SK-N-SH (cell line): Measurements from ENCODE around the gene ZNF407. TPM values are rescaled to one million over a fixed set of nuclear protein-coding genes. Genes with fewer than 3 reads are reported as not detected.

Experiments
- CTCF ChIA-PET: fragments of 300-600, 350-600 bp; formaldehyde crosslinking; extraction: SDS; loops from one replicate; lab custom pipeline; 2021; lab: Yijun Ruan, JAX
- POLR2A ChIA-PET: fragments of 350-600 bp; sonication (Branson Sonifier 250); formaldehyde crosslinking; extraction: SDS; loops from one replicate; lab custom pipeline; 2020; ENCODE audit warnings: antibody characterized with exemption, inconsistent platforms; lab: Yijun Ruan, JAX
- DNase-seq: peaks from one replicate; pipeline ENCODE4 v3.0.0; 2012
- H2AFZ ChIP-seq: fragments of 200-600 bp; sonication (generic); 2 replicates; pipeline ENCODE4 v1.8.1; 2016; ENCODE audit warnings: antibody characterized with exemption, mild to moderate bottlenecking, low read depth
- H3F3A ChIP-seq: fragments of 200-600 bp; sonication (generic); replicated peaks from 2 replicates; pipeline ENCODE3; 2016; ENCODE audit warnings: antibody characterized with exemption, mild to moderate bottlenecking; ENCODE audit not compliant: insufficient read depth
- H3K27ac ChIP-seq, 2 experiments: fragments of 200-500 bp in 1 of 2; fragments of 200-600 bp in 1 of 2; sonication (Bioruptor generic) in 1 of 2; sonication (generic), shearing (Covaris generic) in 1 of 2; 2 replicates each; pipeline versions ENCODE4 v1.5.1 to v1.6.1; 2014 to 2016; ENCODE audit warnings: low read depth in 2 of 2, inconsistent platforms in 1 of 2, low read length in 1 of 2, mild to moderate bottlenecking in 1 of 2, mixed read lengths in 1 of 2
- H3K27me3 ChIP-seq: fragments of 200-600 bp; sonication (generic), shearing (Covaris generic); 2 replicates; pipeline ENCODE4 v1.6.1; 2016; ENCODE audit warnings: mixed run types; ENCODE audit not compliant: insufficient read depth
- H3K36me3 ChIP-seq, 2 experiments: fragments of 200-500 bp in 1 of 2; fragments of 200-600 bp in 1 of 2; sonication (Bioruptor generic) in 1 of 2; sonication (generic) in 1 of 2; replicated peaks in 1 of 2; 2 replicates each; pipeline versions ENCODE3 to v1.5.1; 2014 to 2016; ENCODE audit warnings: low read length in 1 of 2, mild to moderate bottlenecking in 1 of 2; ENCODE audit not compliant: insufficient read depth in 2 of 2, control insufficient read depth in 1 of 2
- H3K4me1 ChIP-seq, 2 experiments: fragments of 200-500 bp in 1 of 2; fragments of 200-600 bp in 1 of 2; sonication (Bioruptor generic) in 1 of 2; sonication (generic), shearing (Covaris generic) in 1 of 2; 2 replicates each; pipeline versions ENCODE4 v1.5.1 to v1.6.1; 2014 to 2016; ENCODE audit warnings: low read depth in 1 of 2, low read length in 1 of 2, mixed run types in 1 of 2; ENCODE audit not compliant: insufficient read depth in 2 of 2, control insufficient read depth in 1 of 2
- H3K4me2 ChIP-seq: fragments of 200-600 bp; sonication (generic), shearing (Covaris generic); 2 replicates; pipeline ENCODE4 v1.6.1; 2017; ENCODE audit warnings: mixed run types
- H3K4me3 ChIP-seq, 2 experiments: fragments of 200-500 bp in 1 of 2; fragments of 200-600 bp in 1 of 2; sonication (Bioruptor generic) in 1 of 2; sonication (generic), shearing (Covaris generic) in 1 of 2; 2 replicates each; pipeline versions ENCODE4 v1.5.1 to v1.8.1; 2014 to 2016; ENCODE audit warnings: low read depth in 2 of 2, inconsistent platforms in 1 of 2, low read length in 1 of 2, mild to moderate bottlenecking in 1 of 2, mixed read lengths in 1 of 2, moderate library complexity in 1 of 2
- H3K79me2 ChIP-seq: fragments of 200-600 bp; sonication (generic); 2 replicates; pipeline ENCODE4 v1.8.1; 2017; ENCODE audit warnings: mild to moderate bottlenecking; ENCODE audit not compliant: insufficient read depth
- H3K9ac ChIP-seq: fragments of 200-600 bp; sonication (generic); 2 replicates; pipeline ENCODE4 v1.6.1; 2017; ENCODE audit warnings: mixed run types
- H3K9me2 ChIP-seq: fragments of 200-600 bp; sonication (generic); 2 replicates; pipeline ENCODE4 v1.6.1; 2017; ENCODE audit warnings: mixed run types
- H3K9me3 ChIP-seq: fragments of 200-600 bp; sonication (generic); 2 replicates; pipeline ENCODE4 v1.6.1; 2017; ENCODE audit warnings: mixed run types, mild to moderate bottlenecking, moderate library complexity
- H4K20me1 ChIP-seq: fragments of 200-600 bp; sonication (generic); 2 replicates; pipeline ENCODE4 v1.6.1; 2017; ENCODE audit warnings: mild to moderate bottlenecking, mixed run types; ENCODE audit not compliant: insufficient read depth
- JUND ChIP-seq: IDR thresholded peaks from 2 replicates; pipeline ENCODE4 v1.4.0; 2012
- NRF1 ChIP-seq: IDR thresholded peaks from 2 replicates; pipeline ENCODE4 v1.6.1; 2012; ENCODE audit warnings: low read depth, mild to moderate bottlenecking, low read length
- SIN3A ChIP-seq: IDR thresholded peaks from 2 replicates; pipeline ENCODE4 v1.6.1; 2012; ENCODE audit warnings: low read depth, mild to moderate bottlenecking, low read length, moderate library complexity, borderline replicate concordance
- YY1 ChIP-seq: IDR thresholded peaks from 2 replicates; pipeline ENCODE4 v1.4.0; 2012; ENCODE audit warnings: low read depth, mild to moderate bottlenecking
- WGBS: methylation state at CpG from one replicate; pipeline ENCODE4 v1.1.6; 2017; ENCODE audit warnings: low lambda C conversion rate; 5-methylcytosine and 5-hydroxymethylcytosine counted together
- polyA plus RNA-seq, 3 experiments: library from polyadenylated mRNA; depleted of rRNA; stranded (reverse); fragments of >200 nt; gene quantifications; 2 replicates each; pipeline ENCODE4 v1.2.3, GENCODE V29; 2012
- TF ChIP-seq, protein P1 (sequence below): IDR thresholded peaks from 2 replicates; pipeline ENCODE4 v1.6.1; 2012; ENCODE audit warnings: mild to moderate bottlenecking, low read depth, low read length, moderate library complexity
- TF ChIP-seq, protein P2 (sequence below): fragments of 150-350 bp; IDR thresholded peaks from 2 replicates; pipeline ENCODE4 v1.6.1; 2017; ENCODE audit warnings: antibody characterized with exemption, low read length, low read depth, borderline replicate concordance

The ZNF407 gene
- polyA plus RNA-seq, 1 of the 3 experiments (the other 2 are of a cell fraction): 2.6 TPM

DNA sequence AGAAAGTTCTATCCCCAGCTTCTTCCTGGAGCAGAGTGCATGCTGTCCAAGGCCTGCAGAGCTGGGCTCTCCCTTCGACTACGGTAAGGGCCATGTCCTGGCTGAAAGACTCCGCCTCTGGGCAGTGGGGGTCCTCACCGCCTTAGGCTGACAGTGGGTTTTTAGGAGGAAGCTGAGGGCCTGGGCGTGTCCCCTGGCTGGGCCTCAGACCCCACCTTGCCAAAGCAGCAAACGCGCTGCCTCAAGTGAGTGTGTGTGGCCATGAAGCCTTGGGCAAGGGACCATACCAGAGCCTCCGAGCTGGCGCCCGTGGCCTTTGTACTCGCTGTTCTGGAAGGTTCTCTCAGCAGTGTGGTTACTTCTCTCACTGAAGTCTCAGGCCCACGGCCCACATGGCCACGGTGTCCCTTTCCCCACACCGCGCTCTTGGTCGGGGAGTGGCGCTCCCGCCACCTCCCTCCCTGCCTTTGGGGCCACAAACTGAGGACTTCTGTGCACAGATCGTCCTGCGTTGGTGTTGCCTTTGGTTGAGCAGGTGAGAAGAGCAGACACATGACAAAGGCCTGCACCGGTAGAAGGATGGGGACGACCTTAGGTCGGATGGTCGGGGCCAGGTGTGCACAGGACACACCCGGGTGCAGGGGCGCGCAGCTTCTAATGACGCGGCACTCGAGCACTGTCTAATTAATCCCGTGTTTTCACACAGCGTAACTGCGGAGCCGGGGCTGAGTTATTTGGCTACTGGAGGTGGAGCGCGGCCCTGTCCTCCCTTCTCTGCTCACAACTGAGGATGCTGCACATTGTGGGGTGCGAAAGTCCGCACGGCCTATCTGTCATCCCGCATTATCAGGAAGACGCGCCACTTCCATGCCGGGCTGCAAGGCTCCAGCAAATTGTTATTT lies 489.7 kb downstream of the ZNF407 start:
- no peaks in the 10 kb centered on the region for H4K20me1 ChIP-seq
- peaks cover 5% of the 10 kb centered on the region for H3F3A ChIP-seq
- no peaks in the 10 kb centered on the region for H3K9me2 ChIP-seq
- no peak for TF ChIP-seq NRF1
- TF ChIP-seq, protein P1, sequence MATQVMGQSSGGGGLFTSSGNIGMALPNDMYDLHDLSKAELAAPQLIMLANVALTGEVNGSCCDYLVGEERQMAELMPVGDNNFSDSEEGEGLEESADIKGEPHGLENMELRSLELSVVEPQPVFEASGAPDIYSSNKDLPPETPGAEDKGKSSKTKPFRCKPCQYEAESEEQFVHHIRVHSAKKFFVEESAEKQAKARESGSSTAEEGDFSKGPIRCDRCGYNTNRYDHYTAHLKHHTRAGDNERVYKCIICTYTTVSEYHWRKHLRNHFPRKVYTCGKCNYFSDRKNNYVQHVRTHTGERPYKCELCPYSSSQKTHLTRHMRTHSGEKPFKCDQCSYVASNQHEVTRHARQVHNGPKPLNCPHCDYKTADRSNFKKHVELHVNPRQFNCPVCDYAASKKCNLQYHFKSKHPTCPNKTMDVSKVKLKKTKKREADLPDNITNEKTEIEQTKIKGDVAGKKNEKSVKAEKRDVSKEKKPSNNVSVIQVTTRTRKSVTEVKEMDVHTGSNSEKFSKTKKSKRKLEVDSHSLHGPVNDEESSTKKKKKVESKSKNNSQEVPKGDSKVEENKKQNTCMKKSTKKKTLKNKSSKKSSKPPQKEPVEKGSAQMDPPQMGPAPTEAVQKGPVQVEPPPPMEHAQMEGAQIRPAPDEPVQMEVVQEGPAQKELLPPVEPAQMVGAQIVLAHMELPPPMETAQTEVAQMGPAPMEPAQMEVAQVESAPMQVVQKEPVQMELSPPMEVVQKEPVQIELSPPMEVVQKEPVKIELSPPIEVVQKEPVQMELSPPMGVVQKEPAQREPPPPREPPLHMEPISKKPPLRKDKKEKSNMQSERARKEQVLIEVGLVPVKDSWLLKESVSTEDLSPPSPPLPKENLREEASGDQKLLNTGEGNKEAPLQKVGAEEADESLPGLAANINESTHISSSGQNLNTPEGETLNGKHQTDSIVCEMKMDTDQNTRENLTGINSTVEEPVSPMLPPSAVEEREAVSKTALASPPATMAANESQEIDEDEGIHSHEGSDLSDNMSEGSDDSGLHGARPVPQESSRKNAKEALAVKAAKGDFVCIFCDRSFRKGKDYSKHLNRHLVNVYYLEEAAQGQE: no peak
- ChIA-PET POLR2A (interaction anchor here (0.5 kb wide), 1 partner anchor 51 kb away, joined by 3 read pairs; no protein-coding TSS in a partner anchor), CTCF (no interaction called here)
- H3K27me3 ChIP-seq: no peaks in the 10 kb centered on the region
- H3K9ac ChIP-seq: no peak overlapping the region
- no peaks in the 10 kb centered on the region for H3K36me3 ChIP-seq
- H3K79me2 ChIP-seq: no peaks in the 10 kb centered on the region
- no peak for DNase-seq
- H3K4me2 ChIP-seq: no peak overlapping the region
- H3K4me1 ChIP-seq: no peaks in the 10 kb centered on the region
- no peak overlapping the region for H2AFZ ChIP-seq
- no peak overlapping the region for H3K4me3 ChIP-seq
- no peaks in the 10 kb centered on the region for H3K9me3 ChIP-seq
- 90% methylated on average over 26 of the region's 43 CpGs for WGBS
- no peak overlapping the region for H3K27ac ChIP-seq

DNA sequence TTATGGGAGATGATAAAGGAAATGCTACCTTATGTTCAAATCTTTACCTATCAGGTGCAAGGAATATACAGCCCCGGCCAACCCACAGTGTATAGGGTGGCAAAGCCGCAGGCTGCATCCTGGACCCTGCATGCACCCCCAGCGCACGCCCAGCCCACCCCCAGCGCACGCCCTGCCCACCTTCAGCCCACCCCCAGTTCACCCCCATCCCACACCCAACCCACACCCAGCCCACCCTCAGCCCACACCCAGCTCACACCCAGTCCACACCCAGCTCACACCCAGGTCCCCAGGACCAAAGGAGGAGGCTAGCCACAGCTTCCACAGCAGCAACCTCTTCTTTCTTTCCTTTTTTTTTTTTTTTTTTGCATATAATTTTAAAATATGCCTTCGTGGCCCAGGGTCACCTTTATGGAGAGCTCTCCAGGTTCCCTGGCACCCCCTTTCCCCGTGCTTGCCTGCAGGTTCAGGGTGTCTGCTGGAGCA lies 490.4 kb downstream of the ZNF407 start:
- no peak overlapping the region for H3K4me2 ChIP-seq
- peaks cover 5% of the 10 kb centered on the region for H3F3A ChIP-seq
- no peak overlapping the region for H3K27ac ChIP-seq
- WGBS: 64% methylated on average over 7 of the region's 8 CpGs
- no peak for TF ChIP-seq YY1
- TF ChIP-seq, protein P2, sequence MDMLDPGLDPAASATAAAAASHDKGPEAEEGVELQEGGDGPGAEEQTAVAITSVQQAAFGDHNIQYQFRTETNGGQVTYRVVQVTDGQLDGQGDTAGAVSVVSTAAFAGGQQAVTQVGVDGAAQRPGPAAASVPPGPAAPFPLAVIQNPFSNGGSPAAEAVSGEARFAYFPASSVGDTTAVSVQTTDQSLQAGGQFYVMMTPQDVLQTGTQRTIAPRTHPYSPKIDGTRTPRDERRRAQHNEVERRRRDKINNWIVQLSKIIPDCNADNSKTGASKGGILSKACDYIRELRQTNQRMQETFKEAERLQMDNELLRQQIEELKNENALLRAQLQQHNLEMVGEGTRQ: no peak
- no peak for TF ChIP-seq SIN3A
- no peak for TF ChIP-seq JUND
- no peak for DNase-seq
- H3K4me1 ChIP-seq: no peaks in the 10 kb centered on the region
- no peaks in the 10 kb centered on the region for H3K79me2 ChIP-seq
- no peak overlapping the region for H3K4me3 ChIP-seq
- no peaks in the 10 kb centered on the region for H4K20me1 ChIP-seq
- H3K9ac ChIP-seq: no peak overlapping the region
- no peaks in the 10 kb centered on the region for H3K9me2 ChIP-seq
- no peak overlapping the region for H2AFZ ChIP-seq
- H3K36me3 ChIP-seq: no peaks in the 10 kb centered on the region
- ChIA-PET POLR2A (no interaction called here), CTCF (no interaction called here)
- H3K9me3 ChIP-seq: no peaks in the 10 kb centered on the region
- H3K27me3 ChIP-seq: no peaks in the 10 kb centered on the region
